NCI-H1436 treated with DMSO at 0.1 percent for 48 hours (cell line): Measurements from ENCODE around the gene SLC26A8.
"Not testable (repeated sequence)": the region's sequence is repeated elsewhere in the genome, so short reads cannot be mapped to it uniquely, and the experiment has no call there.

Experiments
- DNase-seq: peaks from one replicate; lab custom pipeline; 2025; lab: John Stamatoyannopoulos, UW

SLC26A8 gene

DNA sequence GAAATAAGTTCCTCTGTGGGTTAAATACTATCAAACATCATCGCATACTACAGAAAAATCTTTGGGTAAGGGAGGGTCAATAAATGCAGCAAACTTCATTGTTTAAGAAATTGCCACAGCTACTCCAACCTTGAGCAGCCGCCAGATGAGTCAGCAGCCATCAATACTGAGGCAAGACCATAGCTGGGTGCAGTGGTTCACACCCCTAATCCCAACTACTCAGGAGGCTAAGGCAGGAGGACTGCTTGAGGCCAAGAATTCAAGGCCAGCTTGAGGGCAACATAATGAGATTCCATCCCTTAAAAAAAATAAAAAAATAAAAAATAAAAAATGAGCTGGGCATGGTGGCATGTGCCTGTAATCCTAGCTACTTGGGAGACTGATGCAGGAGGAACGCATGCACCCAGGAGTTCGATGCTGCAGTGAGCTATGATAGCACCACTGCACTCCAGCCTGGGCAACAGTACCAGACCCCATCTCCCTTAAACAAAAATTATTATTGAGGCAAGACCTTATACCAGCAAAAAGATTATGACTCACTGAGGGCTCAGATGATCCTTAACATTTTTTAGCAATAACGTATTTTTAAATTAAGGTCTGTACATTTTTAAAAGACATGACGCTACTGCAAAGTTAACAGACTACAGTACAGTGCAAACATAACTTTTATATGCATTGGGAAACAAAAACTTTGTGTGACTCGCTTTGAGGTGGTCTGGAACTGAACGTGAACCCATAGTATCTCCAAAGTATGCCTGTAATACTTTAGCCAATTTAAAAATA is 112.4 kb downstream of the SLC26A8 start:
- DNase-seq, result no peak

DNA sequence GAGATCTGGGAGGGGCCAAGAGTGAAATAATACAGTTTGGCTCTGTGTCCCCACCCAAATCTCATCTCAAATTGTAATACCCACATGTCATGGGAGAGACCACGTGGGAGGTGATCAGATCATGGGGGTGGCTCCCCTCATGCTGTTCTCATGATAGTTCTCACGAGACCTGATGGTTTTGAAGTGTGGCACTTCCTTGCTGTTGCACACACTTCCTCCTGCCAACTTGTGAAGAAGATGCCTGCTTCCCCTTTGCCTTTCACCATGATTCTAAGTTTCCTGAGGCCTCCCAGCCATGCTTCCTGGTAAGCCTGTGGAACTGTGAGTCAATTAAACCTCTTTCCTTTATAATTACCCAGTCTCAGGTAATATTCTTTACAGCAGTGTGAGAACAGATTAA is 114.9 kb downstream of the SLC26A8 start:
- not testable (repeated sequence) for DNase-seq

DNA sequence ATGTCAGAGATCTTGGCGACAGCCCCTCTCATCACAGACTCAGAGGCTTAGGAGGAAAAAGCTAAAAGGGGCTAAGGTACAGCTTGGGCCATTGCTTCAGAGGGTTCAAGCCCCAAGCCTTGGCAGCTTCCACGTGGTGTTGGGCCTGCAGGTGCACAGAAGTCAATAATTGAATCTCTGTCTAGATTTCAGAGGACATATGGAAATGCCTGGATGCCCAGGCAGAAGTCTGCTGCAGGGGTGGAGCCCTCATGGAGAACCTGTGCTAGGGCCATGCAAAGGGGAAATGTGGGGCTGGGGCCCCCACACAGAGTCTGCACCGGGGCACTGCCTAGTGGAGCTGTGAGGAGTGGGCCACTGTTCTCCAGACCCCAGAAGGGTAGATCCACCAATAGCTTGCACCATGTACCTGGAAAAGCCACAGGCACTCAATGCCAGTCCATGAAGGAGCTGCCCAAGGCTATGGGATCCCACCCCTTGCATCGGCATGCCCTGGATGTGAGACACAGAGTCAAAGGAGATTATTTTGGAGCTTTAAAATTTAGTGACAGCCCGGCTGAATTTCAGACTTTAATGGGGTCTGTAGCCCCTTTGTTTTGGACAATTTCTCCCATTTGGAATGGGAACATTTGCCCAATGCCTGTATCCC is 115.6 kb downstream of the SLC26A8 start:
- not testable (repeated sequence) for DNase-seq

DNA sequence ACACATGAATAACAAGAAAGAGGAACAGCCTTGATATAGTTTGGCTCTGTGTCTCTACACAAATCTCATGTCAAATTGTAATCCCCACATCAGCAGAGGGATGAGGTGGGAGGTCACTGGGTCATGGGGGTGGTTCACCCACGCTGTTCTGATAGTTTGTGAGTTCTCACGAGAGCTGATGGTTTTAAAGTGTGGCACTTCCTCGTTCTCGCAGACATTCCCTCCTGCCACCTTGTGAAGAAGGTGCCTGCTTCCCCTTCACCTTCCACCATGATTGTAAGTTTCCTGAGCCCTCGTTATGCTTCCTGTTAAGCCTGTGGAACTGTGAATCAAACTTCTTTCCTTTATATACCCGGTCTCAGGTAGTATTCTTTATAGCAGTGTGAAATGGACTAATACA is 116.7 kb downstream of the SLC26A8 start:
- no peak for DNase-seq

DNA sequence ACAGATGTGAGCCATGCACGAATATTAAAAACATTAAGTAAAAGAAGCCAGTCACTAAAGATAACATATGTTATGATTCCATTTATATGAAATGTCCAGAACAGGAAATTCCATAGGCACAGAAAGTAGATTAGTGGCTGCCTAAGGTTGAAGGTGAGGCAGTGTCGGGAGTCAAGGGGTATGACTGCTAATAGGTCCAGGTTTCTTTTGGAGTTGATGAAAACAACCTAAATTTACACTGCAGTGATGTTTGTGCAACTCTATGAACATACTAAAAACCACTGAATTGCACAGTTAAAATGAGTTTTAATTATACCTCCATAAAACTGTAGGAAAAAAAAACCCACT is 118.0 kb downstream of the SLC26A8 start:
- no peak for DNase-seq

DNA sequence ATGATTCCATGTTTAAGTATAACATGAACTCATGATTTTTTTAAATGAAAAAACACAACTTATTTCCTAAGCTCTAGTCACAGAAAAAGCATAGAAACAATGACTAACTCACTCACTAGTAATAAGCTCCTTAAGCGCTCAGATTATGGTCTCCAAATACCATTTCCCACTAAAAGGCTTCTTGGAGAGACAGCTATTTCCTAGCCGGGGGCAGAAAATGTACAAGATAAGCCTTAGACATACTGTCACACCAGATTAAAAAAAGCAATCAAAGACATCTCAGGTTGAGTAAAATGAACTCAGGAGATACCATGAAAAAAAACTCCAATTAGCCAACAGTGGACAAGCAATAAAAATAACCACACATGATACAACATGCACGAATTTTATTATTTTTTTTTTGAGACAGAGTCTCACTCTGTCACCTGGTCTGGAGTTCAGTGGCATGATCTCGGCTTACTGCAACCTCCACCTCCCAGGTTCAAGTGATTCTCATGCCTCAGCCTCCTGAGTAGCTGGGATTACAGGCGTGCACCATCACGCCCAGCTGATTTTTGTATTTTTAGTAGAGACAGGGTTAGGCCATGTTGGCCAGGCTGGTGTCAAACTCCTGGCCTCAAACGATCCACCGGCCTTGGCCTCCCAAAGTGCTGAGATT is 118.5 kb downstream of the SLC26A8 start:
- no peak for DNase-seq

DNA sequence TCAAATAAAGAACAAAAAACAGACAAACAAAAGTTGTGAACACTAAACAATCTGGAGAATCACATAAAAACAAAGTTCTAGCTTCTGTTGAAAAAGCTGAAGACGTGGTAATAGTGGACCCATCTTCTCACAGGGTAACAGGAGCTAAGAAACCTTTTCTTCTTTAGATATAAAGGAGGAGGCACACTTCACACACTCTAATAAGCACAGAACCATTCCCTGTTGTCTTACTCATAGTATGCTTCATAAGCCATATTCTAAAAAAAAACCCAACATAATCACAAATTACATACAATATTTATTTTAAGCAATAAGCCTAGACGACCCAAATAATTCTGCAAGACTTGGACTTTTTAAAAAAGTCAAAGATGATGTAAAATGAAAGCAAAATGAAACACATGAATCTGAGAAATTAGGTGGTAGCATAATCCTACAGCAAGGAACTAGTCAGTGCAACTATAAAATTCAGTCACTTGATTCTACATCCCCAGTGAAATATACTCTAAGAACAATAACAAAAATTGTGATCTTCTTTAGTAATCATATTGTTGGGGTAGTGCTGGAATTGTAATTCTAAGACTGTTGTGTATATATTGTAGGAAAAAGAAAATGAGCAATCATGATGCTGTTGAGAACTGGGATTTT is 119.2 kb downstream of the SLC26A8 start:
- no peak for DNase-seq

DNA sequence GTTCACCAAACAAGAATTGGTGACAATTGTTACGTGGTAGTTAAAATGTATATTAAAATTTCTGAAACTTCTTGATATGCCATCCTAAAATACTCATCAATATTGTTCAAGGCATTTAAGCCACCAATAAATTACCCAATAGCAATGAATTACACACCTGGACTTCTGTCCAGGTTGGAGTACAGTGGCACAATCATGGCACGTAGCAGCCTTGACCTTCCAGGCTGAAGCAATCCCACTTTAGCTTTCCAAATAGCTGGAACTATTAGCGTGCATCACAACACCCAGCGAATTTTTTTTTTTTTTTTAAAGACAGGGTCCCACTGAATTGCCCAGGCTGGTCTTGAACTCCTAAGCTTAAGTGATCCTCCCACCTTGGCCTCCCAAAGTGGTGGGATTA is 120.8 kb downstream of the SLC26A8 start:
- no peak for DNase-seq

DNA sequence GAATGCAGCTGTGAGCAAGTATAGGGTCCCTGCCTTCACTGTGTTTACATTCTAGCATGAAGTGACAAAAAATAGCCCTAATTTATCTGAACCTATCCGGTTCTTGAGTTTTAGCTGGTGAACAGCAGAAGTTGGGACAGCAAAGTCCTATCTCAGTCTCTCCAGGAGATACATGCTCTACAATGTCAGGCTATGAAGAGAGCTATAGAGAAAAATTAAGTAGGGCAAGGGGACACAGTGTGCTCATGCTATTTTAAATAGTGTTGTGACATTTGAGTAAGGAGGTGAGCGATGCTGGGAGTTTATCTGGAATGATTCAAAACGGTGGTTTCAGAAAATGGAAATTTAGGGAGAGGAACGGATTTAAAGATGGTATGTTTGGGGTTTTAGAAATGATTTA is 124.0 kb downstream of the SLC26A8 start:
- DNase-seq, result no peak

DNA sequence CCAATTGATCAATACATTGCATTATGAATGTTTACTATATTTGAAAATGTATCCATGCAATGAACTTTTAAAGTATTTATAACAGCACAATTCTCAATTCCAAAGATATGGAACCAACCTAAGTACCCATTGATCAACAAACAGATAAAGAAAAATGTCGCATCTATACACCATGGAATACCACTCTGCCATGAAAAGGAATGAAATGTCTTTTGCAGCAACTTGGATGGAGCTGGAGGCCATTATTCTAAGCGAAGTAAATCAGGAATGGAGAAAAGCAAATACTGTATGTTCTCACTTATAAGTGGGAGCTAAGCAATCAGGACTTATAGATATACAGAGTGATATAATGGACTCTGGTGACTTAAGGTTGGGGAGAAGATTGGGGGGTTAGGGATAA is 126.4 kb downstream of the SLC26A8 start:
- DNase-seq, result no peak

DNA sequence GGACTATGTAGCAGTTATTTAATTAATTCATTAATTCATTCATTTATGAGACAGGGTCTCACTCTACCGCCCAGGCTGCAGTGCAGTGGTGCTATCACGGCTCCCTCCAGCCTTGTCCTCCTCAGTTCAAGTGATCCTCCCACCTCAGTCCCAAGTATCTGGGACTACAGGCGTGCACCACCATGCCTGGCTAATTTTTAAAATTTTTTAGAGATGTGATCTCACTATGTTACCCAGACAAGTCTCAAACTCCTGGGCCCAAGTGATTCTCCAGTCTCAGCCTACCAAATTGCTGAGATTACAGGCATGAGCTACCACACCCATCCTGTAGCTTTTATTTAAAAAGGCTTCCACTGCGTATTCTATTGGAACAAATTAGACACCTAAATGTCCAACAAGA is 127.0 kb downstream of the SLC26A8 start:
- DNase-seq, result no peak

DNA sequence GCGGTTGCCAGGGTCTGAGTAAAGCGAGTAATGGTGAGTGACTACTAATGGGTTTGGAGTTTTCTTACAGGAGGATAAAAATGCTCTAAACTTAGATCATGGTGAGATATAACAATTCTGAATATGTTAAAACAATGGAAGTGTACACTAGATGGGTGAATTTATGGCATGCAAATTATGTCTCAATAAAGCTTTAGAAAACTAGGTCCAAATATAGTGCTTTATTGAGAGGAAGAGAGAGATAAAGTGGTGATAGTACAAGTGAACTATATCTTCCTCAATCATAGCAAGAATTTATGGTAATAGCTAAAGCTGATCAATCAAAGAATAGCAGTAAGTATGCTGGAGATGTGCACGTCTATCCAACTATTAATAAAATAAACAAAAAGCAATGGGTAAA is 127.4 kb downstream of the SLC26A8 start:
- no peak for DNase-seq

DNA sequence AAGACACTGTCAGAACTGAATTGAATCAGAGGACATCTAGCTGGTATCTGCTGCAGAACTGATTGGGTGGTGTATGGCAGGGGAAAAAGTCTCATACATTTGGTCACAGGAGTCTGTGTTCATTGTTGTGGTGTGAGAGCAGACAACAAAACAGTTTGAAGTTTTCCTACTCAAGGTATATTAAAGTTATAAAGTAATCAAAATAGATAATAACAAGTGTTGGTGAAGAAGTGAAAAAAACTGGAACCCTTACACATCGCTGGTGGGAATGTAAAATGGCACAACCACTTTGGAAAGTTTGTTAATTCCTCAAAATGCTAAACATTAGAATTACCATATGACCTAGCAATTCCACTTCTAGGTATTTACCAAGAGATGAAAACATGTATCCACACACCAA is 128.2 kb downstream of the SLC26A8 start:
- no peak for DNase-seq

DNA sequence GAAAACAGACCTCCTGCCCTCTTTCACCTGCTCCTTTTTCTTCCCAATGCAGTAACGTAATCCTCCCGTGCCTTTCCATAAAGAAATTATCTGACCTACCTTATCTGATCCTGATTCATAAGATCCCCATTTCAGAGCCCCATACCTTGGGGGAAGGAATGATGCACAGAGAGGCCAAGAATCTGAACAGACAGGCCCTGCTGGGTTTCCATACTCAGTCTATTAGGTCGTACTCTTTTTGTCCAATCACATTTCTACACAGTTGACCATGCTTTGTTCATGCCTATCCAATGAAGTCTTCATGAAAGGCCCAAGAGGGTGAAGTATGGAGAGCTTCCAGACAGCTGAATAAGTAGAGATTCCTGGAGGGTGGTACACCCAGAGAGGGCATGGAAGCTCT is 128.9 kb downstream of the SLC26A8 start:
- DNase-seq, result no peak

DNA sequence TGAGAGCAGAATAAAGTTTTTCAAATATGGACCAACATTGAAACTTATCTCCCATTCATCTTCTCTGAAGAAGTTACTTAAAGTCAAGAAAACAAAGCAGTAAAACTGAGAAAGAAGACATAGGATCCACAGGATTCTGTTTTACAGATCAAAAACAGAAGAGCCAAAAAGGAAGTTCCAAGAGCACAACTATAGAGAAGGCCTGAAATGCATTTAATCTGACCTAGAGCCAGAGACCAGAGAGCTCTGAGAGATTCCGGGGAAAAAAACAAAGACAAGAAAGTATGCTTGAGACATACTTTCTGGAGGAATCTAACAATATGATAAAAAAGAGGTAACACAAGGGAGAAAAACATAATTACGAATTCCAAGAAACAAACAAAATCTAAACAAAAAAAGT is 129.7 kb downstream of the SLC26A8 start:
- no peak for DNase-seq
